Measurements from ENCODE around the gene ROBO1.
"Not testable (repeated sequence)": the region's sequence is repeated elsewhere in the genome, so short reads cannot be mapped to it uniquely, and the experiment has no call there.

The ROBO1 gene

DNA sequence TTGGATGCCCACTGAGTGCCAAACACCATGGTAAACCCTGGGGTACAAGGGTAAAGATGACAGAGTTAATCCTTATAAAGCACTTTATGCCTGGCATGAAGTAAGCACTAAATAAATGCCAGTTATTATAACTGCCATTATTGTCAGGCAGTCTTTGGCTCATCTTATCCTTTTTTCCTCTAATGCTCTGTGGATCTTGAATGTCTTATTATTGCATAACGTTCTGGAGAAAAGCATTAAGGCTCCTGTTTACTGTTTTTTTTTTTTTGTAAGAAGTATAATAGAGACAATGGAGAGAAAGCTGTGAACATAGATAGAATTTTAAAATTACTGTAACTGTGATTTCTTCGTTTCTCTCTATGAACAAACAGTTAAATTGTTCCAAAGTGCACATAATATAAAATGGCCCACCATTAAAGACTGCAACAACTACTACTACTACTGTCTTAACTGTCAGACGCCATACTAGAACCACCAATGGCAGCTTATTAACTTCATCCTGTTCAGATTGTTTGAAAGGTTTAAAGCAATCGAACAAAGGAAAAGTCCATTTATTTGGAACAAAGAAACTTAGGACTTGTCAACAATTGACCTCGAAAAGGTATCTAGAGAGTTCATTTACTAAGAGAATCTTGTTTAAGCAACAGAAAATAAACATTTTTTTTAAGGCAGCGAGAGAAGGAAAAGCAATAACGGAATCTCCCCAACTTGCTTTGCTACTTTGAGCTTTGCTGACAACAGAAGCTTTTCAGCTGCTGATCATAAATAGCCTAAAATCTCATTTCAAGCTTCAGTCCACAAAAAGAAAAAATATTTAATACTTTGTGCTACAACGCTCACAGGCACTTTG is 520.7 kb downstream of the ROBO1 start:
- no peak for DNase-seq (ENCODE audit: low read depth in 2 of 2)

DNA sequence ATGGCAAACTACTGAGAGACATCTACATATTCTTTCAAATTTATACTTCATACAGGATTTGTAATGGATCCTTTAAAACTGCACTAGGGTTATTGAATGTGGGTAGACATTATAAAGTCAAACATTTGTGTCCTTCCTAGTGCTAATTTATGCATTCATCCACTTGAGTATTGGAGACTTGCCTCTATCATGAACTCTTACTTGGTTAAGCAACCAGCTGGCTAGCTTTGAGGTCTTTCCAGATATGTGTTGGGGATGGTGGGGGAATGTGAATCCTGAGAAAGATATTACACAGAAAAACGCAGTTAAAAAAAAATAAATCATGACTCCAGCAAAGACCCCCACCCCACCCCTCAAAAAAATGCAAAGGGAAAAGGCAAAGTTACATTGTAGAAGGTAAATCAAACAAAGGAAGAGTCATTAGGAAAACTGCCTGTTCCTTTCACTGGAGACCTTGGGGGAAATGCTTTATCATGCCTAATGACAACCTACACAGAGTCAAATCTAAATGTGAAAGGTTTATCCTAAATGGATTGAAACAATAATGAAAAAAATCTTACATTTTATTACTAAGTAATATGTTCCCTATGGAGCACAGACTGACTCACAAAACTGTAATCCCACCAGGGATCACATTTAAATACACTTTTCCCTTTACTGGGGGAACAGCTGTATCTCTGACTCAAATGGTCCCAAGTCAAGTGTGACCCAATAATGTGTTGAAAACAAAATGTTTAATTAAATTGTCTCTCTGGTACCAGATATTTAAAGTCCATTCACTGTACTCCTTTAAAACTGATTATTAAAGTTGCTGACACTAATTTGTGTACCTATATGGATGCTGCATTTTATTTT is 522.3 kb downstream of the ROBO1 start:
- no peak for DNase-seq (ENCODE audit: low read depth in 2 of 2)

DNA sequence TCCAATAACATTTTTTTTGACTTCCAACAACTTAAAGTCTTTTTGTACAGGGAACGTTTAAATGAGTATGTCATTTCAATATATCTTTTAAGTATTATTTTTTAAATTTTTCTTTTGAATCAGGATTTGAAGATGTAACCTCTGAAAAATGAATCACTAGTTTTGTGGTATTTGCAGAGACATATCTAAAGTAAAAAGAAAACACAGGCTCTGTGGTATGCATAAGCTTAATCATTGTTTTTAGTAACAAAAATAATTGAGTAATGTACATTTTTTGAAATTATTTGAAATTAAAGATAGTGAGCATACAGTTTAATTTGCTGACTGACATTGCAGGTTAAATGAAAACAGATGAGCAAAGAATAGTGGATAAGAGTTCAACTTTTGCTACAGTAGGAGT is 531.3 kb downstream of the ROBO1 start:
- DNase-seq (ENCODE audit: low read depth in 2 of 2), result no peak

DNA sequence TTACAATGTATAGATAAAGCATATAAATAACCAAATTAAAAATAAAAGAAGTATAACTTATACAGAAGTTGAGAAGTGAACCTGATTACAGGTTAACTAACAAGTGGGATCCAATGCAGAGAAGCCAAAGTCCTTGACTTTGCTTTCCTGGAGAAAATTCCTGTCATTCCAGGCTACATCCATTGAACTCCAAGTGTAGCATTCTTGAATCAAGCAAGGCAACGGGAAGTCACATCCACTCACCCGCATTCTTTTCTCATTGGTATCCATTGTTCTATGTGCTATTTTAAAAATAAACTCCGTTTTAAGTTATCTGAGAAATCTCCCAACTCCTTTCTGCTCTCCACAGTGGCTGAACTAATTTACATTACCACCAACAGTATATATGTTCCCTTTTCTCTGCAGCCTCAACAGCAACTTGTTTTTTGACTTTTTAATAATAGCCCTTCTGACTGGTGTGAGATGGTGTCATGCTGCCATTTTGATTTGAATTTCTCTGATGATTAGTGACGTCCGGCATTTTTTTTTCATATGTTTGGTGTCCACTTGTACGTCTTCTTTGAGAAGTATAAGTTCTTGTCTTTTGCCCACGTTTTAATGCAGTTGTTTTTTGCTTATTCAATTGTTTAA is 534.3 kb downstream of the ROBO1 start:
- DNase-seq (ENCODE audit: low read depth in 2 of 2), result no peak

DNA sequence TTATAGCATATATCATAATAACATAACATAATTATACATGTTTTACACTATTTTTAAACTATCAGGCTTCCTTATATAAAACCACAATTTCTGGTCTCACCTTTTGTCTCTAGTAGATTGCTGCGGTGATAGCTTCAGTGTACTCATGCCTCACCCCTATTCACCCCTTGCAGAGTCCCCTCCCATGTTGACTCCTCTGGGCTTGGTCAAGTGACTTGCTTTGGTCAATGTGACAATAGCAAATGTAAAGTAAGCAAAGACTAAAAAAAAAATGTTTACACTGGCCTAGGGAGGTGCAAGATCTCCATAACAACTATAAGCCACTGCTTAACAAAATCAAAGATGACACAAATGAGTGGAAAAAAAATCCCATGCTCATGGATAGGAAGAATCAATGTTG is 537.5 kb downstream of the ROBO1 start:
- no peak for DNase-seq (ENCODE audit: low read depth in 2 of 2)

DNA sequence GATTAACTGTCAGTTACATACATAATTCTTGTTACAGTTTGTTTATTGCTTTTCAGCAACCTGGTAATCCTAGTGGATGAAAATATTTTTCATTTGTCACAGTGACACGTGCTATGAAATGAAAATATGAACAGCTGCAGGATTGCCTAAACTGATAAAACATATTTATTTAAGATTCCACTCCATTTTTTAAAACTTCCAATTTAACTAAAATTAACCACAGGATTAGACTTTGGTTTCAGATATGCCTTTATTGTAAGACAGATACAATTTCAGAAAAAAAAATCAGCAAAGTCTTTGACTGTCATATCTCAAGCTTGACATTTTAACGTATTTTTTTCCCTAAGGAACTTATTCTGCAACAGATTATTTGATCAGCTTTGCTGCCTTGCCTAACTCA is 550.7 kb downstream of the ROBO1 start:
- DNase-seq (ENCODE audit: low read depth in 2 of 2), result no peak

DNA sequence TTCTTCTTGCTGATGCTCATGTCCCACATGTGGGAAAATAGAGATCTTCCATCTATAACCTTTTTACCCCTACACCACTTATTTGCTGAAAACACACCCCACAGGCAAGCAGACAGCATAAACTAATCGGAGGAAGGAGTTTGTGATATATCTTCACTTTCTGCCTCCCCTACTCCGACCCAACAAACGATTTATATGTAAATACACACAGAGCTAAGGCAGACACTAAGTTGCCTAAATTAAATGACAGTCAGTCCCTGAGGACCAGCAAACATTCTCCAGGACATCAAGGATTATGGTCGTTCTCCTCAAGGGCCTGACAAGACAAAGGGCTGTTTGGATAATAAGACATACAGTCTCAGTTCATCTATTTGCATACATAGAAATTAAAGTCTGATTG is 552.5 kb downstream of the ROBO1 start:
- no peak for DNase-seq (ENCODE audit: low read depth in 2 of 2)

DNA sequence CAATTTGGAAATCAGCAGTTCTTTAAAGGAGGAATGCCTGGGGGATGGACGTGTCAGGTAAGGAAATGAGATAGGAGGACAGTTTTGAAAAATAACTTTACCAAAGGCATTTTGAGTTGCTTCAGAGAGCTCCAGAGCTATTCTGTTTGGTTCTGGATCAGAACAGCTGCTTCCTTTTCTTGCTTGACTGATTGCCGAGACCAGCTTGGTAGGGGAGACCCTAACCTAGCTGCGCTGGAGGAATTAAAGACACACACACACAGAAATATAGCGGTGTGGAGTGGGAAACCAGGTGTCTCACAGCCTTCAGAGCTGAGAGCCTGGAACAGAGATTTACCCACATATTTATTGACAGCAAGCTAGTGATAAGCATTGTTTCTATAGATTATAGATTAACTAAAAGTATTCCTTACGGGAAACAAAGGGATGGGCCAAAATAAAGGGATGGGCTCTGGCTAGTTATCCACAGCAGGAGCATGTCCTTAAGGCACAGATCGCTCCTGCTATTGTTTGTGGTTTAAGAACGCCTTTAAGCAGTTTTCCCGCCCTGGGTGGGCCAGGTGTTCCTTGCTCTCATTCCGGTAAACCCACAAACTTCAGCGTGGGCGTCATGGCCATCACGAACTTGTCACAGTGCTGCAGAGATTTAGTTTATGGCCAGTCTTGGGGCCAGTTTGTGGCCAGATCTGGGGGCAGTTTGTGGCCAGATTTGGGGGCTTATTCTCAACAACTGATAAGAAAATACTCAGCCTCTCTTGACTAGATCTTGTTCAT is 556.0 kb downstream of the ROBO1 start:
- DNase-seq (ENCODE audit: low read depth in 2 of 2), result no peak

DNA sequence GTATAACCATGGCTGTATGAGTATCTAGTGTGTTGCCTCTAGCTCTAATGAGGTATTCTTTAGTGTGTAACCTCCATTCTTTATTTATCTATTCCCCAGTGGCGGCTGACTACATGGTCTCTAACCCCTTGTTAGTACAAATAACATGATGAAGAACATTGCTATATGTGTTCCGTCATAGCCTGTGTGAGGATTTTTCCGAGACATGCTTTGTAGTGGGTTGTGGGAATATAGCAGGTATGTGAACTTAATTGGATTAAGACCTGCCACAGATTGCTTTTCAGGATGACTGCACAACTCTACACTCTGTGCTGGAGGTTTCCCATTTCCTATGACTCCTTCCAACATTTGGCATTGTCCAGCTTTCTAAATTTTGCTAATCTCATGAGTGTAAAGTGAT is 563.4 kb downstream of the ROBO1 start:
- DNase-seq (ENCODE audit: low read depth in 2 of 2), result no peak

DNA sequence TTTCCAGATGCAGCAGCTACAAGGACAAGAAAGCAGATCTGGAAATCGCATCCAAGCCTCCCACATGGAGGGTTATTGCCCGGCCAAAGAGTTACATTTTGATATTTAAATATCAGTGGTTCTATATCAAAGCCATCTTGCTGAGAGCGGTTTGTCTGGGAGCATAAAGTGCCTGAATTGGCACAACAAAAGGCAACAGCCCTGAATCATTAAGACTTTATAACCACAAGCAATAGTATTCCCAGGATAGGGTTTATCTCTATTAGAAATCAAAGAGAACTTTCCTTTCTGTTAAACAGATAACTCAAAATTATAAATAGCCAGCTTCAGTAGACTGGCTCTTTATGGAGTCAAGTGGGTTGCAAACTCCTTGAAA is 564.7 kb downstream of the ROBO1 start:
- no peak for DNase-seq (ENCODE audit: low read depth in 2 of 2)

DNA sequence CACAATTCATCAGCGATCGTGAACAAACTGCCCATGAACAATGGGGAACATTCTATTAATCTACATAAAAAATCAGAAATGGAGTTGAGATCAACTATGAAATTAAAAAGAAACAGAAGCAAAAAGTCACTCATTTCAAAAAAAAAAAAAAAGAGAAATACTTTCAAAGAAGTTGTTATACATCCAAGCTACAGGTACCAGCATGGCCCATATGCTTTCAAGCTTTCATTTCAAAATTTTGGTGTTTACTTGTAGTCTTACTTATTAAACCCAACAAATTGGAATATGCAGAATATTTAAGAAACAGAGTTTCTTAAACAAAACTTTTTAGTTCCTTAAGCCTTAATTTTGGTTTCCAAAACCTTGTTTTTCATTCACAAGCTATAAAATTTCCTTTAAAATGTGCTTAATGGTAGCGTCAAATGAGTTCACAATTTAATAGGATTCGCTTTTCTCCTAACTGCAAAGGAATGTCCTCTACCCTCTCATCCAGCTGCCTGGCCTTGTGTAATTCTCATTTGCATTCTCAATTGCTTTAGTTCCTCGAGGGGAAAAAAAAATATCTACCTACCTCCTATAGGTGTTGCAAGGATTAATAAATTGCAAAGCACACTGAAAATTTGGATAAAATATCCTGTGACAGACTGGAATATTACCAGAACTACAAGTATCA is 565.2 kb downstream of the ROBO1 start:
- no peak for DNase-seq (ENCODE audit: low read depth in 2 of 2)

DNA sequence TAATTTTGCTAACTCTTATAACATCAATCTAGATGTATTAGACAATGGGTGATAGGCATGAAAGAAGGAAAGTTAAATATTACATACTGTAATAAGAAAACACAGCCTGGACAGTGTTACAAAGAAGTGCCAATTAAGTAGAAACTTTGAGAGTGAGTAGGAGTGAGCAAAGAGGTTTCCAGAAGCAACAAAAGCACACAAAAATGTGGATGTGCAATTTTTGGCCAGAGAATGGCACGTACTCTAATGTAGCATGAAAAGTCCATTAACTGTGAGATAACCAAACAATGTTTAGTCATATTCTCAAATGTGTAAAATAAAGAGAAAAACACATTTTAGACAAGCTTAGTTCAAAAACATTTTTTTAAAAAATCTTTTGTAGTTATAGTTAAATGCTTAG is 567.3 kb downstream of the ROBO1 start:
- DNase-seq (ENCODE audit: low read depth in 2 of 2), result no peak

DNA sequence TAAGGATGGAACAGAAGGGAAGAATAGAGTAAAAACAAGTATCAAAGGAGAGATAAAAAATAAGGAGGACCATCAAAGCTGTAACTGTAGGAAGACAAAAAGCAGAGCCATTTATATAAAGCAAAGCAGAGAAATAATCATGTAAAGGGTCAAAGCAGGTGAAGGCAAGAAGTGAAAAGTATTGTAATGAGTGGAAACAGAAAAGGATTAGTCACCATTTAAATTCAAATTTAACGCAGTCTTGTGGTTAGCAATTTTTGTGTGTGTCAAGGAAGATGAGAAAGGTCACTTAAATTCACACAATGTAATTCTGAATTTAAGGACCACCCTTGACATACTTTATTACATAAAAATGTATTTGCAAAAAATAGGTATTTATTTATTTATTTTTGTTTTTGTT is 567.8 kb downstream of the ROBO1 start:
- DNase-seq (ENCODE audit: low read depth in 2 of 2), result no peak

DNA sequence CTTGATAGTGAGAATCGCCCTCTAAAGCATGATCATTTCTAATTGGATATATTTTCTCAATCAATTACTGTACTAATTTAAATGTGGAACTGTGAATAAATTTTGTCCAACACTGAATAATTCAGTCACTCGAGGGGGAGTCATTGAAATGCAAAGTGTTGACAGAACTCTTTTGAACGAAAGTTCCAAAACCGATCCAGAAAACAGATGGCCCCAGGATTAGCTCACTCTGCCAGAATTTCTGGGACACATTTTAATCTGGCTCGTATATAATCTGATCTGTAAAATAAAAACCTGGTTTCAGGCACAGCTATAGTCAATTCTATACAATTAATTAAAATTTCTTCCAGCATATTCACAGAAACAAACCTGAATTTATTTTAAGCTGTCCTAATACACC is 580.4 kb downstream of the ROBO1 start:
- no peak for DNase-seq (ENCODE audit: low read depth in 2 of 2)

DNA sequence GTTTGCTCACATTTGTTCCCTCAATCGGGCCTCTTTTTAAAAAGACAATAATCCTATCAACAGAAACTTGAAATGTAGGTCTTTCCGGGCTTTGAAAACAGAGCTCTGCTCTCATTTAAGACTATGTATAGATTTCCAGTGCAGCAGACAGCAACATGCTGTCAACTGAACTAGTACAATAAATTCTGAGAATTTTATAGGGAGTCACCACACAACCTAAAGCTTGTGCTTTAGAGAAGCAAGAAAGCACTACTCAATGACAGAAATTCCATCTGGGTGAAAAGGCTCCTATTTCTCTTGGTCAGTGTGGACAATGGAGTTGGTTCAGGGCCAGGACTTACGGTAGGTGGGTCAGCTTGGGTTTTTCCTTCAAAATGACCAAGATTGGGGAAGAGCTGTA is 583.5 kb downstream of the ROBO1 start:
- no peak for DNase-seq (ENCODE audit: low read depth in 2 of 2)

DNA sequence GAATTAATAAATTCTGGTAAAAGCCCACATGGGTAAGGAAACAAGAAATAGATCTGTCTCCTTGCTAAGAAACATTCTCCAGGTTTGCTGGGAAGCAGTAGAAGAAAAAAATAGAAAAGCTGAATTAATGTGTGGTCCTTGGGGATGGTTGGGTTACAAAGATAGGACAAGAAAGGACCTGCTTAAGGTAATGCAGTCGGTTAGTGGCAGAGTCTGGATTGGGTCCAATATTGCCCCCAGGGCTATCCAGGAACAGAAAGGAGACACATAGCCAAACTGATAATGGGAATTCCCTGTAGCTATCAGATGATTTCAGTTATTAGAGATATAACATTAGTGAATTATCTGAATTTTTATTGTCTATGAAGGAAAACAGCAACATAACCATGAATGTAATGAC is 584.3 kb downstream of the ROBO1 start:
- no peak for DNase-seq (ENCODE audit: low read depth in 2 of 2)

DNA sequence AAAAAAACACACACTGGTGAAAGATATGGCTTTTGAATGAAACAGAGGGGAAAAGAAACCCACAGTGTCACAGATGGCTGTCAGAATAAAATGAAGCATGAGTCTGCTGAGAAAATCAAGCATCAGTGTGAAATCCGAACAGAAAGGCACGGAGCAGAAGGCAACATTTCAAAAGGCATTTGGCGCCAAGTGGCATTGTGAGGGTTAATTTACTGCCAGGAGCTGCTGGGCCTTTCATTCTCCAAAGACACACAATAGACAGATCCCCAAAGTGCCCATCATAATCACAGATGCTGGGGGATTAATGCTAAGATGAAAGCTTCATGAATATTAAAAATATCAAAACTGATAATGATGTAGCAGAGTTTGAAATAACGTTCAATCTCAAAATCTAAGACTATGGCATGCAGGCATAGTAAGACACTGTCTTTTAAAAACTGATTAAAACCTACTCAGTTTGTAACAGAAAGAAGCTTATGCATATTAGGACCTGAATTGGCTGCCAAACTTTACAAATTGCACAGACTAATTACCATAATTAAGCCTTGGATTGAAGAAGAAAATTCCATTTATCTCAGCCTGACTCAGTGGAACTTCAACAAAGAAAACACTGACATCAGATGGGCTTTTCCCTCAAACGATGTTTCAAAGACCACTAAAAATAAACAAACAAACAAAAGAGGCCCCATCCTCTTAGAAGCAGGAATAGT is 589.2 kb downstream of the ROBO1 start:
- DNase-seq (ENCODE audit: low read depth in 2 of 2), result no peak

DNA sequence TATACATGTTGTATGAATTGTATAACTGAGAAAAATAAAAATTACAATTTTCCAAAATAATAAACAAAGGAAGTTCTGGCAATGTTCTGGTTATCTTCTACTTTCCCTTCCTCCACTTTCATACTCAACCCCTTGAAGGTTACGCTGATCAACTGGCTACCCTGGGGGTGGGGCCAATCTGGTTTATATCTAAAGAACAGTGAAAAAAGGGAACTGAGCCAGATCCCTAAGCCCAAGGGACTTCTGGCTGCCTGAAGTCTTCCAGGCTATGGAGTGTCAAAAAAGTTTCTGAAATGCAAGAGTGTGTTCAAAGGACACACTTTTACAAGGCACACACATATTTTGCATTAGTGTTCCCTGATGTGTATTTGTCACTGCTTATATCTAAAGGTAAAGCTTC is 591.9 kb downstream of the ROBO1 start:
- DNase-seq (ENCODE audit: low read depth in 2 of 2), result no peak

DNA sequence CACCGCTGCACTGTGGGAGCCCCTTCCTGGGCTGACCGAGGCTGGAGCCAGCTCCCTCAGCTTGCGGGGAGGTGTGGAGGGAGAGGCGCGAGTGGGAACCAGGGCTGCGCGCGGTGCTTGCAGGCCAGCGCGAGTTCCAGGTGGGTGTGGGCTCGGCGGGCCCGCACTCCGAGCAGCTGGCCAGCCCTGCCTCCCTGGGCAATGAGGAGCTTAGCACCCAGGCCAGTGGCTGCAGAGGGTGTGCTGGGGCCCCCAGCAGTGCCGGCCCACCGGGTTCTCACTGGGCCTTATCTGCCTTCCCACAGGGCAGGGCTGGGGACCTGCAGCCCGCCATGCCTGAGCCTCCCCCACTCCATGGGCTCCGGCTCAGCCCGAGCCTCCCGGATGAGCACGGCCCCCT is 594.5 kb downstream of the ROBO1 start:
- not testable (repeated sequence) for DNase-seq (ENCODE audit: low read depth in 2 of 2)

DNA sequence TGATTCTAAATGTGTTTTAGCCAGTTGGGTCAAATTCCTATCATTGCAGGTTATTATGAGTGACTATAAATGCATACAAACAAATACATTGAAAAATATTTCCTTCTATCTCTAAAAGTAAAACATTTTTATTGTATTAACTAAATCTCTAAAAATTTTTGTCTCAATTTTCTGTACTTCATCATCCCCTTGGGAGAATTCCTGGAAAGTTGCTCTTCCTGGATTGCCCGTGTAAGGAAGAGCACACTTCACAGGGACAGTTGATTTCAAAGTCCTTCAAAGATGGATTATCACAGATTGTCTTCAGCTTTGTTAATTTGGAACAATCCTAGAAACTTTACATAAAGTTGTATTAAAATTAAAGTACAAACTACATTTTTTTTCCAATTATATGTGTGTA is 595.6 kb downstream of the ROBO1 start:
- DNase-seq (ENCODE audit: low read depth in 2 of 2), result no peak

DNA sequence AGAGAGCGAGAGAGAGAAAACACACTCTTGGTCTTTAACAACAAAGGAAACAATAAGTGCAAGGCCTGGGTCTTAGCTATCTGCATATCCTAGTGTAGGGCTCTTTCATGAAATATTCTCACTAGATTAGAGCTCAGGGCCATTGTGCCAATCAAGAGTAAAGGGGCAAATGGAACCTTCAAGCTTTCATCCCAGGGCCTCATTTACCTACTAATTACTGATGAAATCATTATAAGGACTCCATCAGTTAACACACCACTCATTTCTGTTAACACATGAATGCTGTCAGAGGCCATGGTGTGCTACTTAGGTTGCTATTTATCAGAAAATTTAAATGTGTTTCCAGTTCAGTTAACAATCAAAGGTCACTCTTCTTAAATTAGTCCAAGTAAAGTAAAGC is 597.8 kb downstream of the ROBO1 start:
- DNase-seq (ENCODE audit: low read depth in 2 of 2), result no peak
